Peyer's patch (tissue), 4 donors: ENCODE measurements around the gene SPATA6L. TPM values are rescaled to one million over a fixed set of nuclear protein-coding genes. Genes with fewer than 3 reads are reported as not detected.

Experiments used
- DNase-seq, 3 donors: peaks; one replicate each; pipeline ENCODE4 v3.0.0-alpha.2; 2017 to 2019
- H3K27ac ChIP-seq, 4 donors: fragments of 200-600 bp; sonication (generic); one replicate each; pipeline ENCODE4 v1.5.1; 2016 to 2019
- H3K27me3 ChIP-seq, 2 donors: fragments of 200-600 bp; sonication (generic); one replicate each; pipeline ENCODE4 v1.5.1; 2019
- H3K36me3 ChIP-seq, 3 donors: fragments of 200-600 bp; sonication (generic); one replicate each; pipeline ENCODE4 v1.5.1; 2016 to 2019
- H3K4me1 ChIP-seq, 4 donors: fragments of 200-600 bp; sonication (generic); one replicate each; pipeline ENCODE4 v1.5.1; 2016 to 2019
- H3K4me3 ChIP-seq, 4 donors: fragments of 200-600 bp; sonication (generic); 1 replicate in 3 of 4; 2 replicates in 1 of 4; pipeline ENCODE4 v1.5.1; 2016 to 2019; ENCODE audit warnings: mild to moderate bottlenecking in 1 of 4
- H3K9me3 ChIP-seq, 4 donors: fragments of 200-600 bp; sonication (generic); one replicate each; pipeline ENCODE4 v1.5.1; 2016 to 2019; ENCODE audit warnings: mild to moderate bottlenecking in 1 of 4
- CTCF ChIP-seq, 6 experiments: fragments of 450-650 bp in 4 of 6; fragments of 200-600 bp in 2 of 6; sonication (generic) in 1 of 6; IDR thresholded peaks; one replicate each; pipeline ENCODE4 v1.5.1; 2017 to 2019; ENCODE audit warnings: antibody characterized with exemption in 6 of 6, mild to moderate bottlenecking in 3 of 6, moderate library complexity in 1 of 6
- POLR2A ChIP-seq, 2 donors: fragments of 450-650 bp; IDR thresholded peaks; one replicate each; pipeline ENCODE4 v1.5.1; 2017; ENCODE audit warnings: antibody characterized with exemption in 2 of 2, mild to moderate bottlenecking in 2 of 2, moderate library complexity in 2 of 2
- total RNA-seq, 4 donors: library from RNA; depleted of rRNA; stranded (reverse); fragments of >200 nt; gene quantifications; one replicate each; pipeline ENCODE4 v1.1.0, GENCODE V29; 2016

Gene SPATA6L
- total RNA-seq, 4 donors from 2014 or later = 13.4 to 19.0 (median 16.6) TPM

- DNase-seq = no peak
Measured at GRCh38 chr9:4583001-4583400, 83.3 kb downstream of the SPATA6L start.

GRCh38 chr9:4581861-4582565 lies 84.3 kb downstream of the SPATA6L start:
- no peak for DNase-seq
- H3K27ac ChIP-seq = no peak overlapping the region
- H3K4me3 ChIP-seq = no peak overlapping the region
- H3K9me3 ChIP-seq = no peaks in the 10 kb centered on the region
- H3K27me3 ChIP-seq = no peaks in the 10 kb centered on the region
- peaks cover 0 to 18% (median 0%) of the 10 kb centered on the region in 3 donors for H3K36me3 ChIP-seq
- TF ChIP-seq CTCF (IDR thresholded peaks at IDR 0.05) = no peak
- no peak for TF ChIP-seq POLR2A (IDR thresholded peaks at IDR 0.05)
- no peaks in the 10 kb centered on the region for H3K4me1 ChIP-seq

More at GRCh38 chr9:4583001-4583400, 83.3 kb downstream of the SPATA6L start:
- Histone ChIP-seq H3K9me3 (no peaks in the 10 kb centered on the region), H3K27me3 (no peaks in the 10 kb centered on the region), H3K4me1 (no peaks in the 10 kb centered on the region), H3K27ac (no peak overlapping the region), H3K4me3 (no peak overlapping the region), H3K36me3 (peaks cover 0 to 12% (median 0%) of the 10 kb centered on the region in 3 donors)
- TF ChIP-seq POLR2A (IDR thresholded peaks at IDR 0.05) = no peak
- no peak for TF ChIP-seq CTCF (IDR thresholded peaks at IDR 0.05)

GRCh38 chr9:4581035-4581760 lies 85.1 kb downstream of the SPATA6L start:
- no peak for DNase-seq
- Histone ChIP-seq H3K27me3 (no peaks in the 10 kb centered on the region), H3K4me3 (no peak overlapping the region), H3K36me3 (peaks cover 0 to 26% (median 0%) of the 10 kb centered on the region in 3 donors), H3K4me1 (no peaks in the 10 kb centered on the region), H3K27ac (no peak overlapping the region), H3K9me3 (no peaks in the 10 kb centered on the region)
- TF ChIP-seq POLR2A (IDR thresholded peaks at IDR 0.05) = no peak
- TF ChIP-seq CTCF (IDR thresholded peaks at IDR 0.05) = no peak

GRCh38 chr9:4579001-4579400 lies 87.3 kb downstream of the SPATA6L start:
- H3K4me1 ChIP-seq = no peaks in the 10 kb centered on the region
- no peaks in the 10 kb centered on the region for H3K27me3 ChIP-seq
- H3K9me3 ChIP-seq = no peaks in the 10 kb centered on the region
- no peak overlapping the region for H3K4me3 ChIP-seq
- H3K36me3 ChIP-seq = peaks cover 0 to 36% (median 0%) of the 10 kb centered on the region in 3 donors
- no peak overlapping the region for H3K27ac ChIP-seq
- TF ChIP-seq CTCF (IDR thresholded peaks at IDR 0.05) (no peak), POLR2A (IDR thresholded peaks at IDR 0.05) (no peak)
- DNase-seq = no peak

- no peak for DNase-seq
- peaks cover 0 to 40% (median 0%) of the 10 kb centered on the region in 3 donors for H3K36me3 ChIP-seq
Measured at GRCh38 chr9:4576448-4576847, 89.8 kb downstream of the SPATA6L start.

More at GRCh38 chr9:4576448-4576847, 89.8 kb downstream of the SPATA6L start:
- TF ChIP-seq CTCF (IDR thresholded peaks at IDR 0.05) = no peak
- TF ChIP-seq POLR2A (IDR thresholded peaks at IDR 0.05) = no peak
- Histone ChIP-seq H3K9me3 (no peaks in the 10 kb centered on the region), H3K27me3 (no peaks in the 10 kb centered on the region), H3K27ac (no peak overlapping the region), H3K4me3 (no peak overlapping the region), H3K4me1 (no peaks in the 10 kb centered on the region)
